Fibroblast of the aortic adventitia (primary cell): Measurements from ENCODE around the gene RTN4RL2. TPM values are rescaled to one million over a fixed set of nuclear protein-coding genes. Genes with fewer than 3 reads are reported as not detected.

Source experiments
- DNase-seq: peaks from one replicate; pipeline ENCODE4 v3.0.0-alpha.2; 2010; ENCODE audit warnings: low read depth
- H3K4me3 ChIP-seq: 2 replicates; pipeline ENCODE4 v1.5.1; 2011; ENCODE audit warnings: low read depth, mild to moderate bottlenecking, control low read depth, low read length, moderate library complexity
- total RNA-seq: library from RNA; depleted of rRNA; stranded (reverse); fragments of >200 nt; gene quantifications from 2 replicates; pipeline ENCODE4 v1.2.3, GENCODE V29; 2012; ENCODE audit warnings: low replicate concordance
- TF ChIP-seq, protein P1 (sequence below): IDR thresholded peaks from 2 replicates; pipeline ENCODE4 v1.5.1; 2011; ENCODE audit warnings: mild to moderate bottlenecking, low read length, control low read depth, inconsistent platforms; ENCODE audit not compliant: insufficient read depth

Gene RTN4RL2
- total RNA-seq, 1 donor, result 0.09 TPM

DNA sequence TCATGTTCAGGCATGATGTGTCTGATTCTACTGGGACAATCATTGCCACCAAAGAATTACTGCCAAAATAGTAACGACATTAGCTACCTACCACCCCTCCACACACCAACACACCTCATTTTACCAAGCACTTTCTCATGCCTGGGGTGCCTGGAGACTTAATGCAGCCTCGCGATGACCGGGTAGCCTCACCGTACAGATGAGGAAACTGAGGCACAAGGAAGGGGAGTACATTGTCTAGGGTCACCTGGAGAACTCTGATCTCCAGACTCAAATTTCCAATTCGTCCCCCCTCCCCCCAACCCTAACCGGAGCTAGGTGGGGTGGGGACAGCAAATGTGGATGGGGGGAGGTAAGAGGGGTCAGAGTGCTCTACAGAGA is 2.7 kb upstream of the RTN4RL2 start:
- TF ChIP-seq, protein P1, sequence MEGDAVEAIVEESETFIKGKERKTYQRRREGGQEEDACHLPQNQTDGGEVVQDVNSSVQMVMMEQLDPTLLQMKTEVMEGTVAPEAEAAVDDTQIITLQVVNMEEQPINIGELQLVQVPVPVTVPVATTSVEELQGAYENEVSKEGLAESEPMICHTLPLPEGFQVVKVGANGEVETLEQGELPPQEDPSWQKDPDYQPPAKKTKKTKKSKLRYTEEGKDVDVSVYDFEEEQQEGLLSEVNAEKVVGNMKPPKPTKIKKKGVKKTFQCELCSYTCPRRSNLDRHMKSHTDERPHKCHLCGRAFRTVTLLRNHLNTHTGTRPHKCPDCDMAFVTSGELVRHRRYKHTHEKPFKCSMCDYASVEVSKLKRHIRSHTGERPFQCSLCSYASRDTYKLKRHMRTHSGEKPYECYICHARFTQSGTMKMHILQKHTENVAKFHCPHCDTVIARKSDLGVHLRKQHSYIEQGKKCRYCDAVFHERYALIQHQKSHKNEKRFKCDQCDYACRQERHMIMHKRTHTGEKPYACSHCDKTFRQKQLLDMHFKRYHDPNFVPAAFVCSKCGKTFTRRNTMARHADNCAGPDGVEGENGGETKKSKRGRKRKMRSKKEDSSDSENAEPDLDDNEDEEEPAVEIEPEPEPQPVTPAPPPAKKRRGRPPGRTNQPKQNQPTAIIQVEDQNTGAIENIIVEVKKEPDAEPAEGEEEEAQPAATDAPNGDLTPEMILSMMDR, result no peak
- H3K4me3 ChIP-seq, result no peak overlapping the region
- DNase-seq, result no peak

DNA sequence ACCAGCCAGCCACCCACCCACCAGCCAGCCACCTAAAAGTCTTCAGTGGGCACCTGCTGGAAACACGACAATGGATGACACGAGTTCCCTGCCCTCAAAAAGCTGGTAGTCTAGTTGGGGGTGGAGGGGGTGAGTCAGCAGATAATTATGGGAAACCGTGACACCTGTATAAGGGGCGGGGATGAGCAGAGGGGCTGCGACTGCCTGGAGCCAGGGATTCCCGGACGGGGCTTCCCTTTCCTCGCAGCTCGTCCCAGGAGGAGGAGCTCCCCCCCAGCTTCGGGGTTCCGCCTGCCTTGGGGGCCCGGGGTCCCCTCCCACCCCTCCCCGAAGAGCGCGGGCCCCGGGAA is 2.3 kb upstream of the RTN4RL2 start:
- DNase-seq, result no peak
- TF ChIP-seq, protein P1, result no peak
- no peak overlapping the region for H3K4me3 ChIP-seq

DNA sequence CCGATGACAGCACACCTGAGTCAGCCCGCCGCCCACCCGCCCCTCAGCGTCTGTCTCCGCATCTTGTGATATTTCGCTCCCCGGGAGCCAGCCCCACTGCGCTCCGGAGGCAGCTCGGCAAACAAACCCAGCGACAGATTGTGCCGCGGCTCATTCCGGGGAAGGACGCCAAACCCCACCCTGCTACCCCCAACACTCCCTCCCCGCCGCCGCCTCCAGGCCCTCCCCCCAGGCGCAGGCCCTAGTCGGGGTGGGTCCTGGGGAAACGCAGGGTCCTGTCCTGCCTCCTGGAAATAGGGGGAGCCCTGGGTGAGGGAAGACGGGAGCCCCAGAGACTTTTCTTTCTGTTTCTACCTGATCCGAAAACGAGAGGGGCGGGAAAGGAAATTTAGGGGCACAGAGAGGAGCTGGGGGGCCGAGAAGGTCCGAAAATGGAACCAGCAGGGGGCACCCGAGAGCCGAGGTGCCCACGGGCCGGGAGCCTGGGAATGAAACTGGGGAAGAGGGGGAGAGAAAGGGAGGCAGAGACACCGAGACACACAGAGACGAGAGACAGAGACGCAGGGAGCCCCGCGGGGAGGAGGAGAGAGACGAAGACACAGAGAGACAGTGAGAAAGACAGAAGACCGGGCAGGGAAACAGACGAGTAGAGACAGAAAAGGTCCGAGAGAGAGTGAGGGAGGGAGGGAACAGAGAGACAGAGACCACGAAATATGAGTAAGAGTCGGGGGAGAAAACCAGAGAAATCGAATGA is 1.7 kb upstream of the RTN4RL2 start:
- peak; percentile 31 for DNase-seq
- TF ChIP-seq, protein P1, result peak; percentile 78
- H3K4me3 ChIP-seq, result peak overlapping the region; percentile 29

DNA sequence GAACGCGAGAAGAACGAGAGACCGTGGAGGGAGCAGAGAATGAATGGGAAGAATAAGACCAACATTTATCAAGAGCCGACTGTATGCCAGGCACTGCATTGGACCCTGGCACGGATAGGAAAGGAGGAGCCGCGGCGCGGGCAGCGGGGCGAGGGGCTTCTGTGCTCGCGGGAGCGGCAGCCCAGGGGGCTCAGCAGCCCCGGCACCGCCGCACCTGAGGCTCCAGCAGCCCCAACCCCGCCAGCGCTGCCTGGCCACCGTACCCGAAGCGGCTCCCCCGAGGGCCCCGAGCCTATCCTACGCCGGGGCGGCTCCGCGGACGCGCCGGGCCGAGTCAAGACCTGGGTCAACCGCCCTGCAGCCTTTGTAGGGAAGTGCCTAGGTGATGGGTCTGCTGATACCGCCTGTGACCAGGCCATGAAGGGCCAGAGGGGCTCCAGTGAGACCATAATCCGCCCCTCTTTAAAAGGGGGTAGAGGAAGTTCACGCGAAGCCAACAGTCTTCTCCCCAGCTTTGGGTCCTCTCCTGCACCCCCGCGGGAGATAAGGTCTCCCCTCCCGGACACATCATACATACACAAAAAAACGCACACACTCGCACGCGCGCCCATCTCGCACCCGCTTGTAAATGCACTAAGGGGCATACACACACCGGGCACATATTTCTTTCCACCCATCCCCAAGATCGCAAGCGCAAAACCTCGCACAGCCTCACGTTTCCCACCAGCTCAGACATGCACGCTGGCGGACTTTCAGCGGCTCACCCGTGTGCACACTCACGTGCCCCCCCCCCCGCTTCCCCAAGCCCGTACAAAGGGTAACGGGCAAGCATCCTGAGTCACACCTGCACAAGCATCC is 935 bp upstream of the RTN4RL2 start:
- H3K4me3 ChIP-seq, result peak overlapping the region; percentile 25
- DNase-seq, result no peak
- TF ChIP-seq, protein P1, result no peak

DNA sequence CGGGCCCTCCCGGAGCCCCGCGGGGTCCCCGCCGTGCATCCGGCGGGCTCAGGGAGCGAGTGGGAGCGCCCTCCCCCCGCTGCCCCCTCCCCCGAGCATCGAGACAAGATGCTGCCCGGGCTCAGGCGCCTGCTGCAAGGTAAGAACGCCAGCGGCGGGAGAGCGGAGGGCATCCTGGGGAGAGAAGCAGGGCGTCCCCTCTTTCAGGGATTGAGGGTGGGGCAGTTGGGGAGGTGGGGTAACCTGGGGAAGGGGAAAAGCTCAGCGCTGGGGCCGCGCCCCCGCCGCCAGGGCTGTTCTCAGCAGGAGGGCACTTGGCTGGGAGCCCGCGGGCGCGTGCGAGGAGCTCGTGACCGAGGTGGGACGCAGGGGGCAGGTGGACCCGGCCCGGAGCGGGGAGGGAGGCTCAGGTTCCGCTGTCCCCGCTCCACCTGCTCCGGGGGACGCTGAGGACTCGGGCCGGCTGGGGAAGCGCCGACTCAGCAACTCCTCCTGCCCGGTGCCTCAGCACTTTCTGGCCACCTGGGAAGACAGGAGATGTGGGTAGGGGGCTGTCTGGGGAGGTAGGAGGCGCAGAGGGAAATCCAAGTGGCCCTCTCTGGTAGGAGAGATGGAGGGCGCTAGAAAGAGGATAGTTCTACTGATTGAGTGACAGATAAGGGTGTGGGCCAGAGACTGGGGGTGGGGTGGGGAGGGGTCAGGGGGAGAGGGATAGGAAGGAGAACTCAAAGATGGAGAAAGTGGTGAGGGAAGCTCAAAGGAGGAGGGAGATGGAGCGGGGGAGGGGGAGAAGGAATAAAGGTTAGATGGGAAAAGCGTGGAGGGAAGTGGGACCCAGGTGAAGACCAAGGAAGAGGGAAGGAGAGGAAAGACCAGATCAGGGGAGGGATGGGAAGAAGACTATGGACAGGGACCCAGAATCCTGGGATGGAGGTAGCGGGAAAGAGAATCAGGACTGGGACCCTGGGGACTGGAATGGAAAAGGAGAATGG is 726 bp downstream of the RTN4RL2 start:
- TF ChIP-seq, protein P1, result no peak
- peak overlapping the region; percentile 35 for H3K4me3 ChIP-seq
- DNase-seq, result no peak

DNA sequence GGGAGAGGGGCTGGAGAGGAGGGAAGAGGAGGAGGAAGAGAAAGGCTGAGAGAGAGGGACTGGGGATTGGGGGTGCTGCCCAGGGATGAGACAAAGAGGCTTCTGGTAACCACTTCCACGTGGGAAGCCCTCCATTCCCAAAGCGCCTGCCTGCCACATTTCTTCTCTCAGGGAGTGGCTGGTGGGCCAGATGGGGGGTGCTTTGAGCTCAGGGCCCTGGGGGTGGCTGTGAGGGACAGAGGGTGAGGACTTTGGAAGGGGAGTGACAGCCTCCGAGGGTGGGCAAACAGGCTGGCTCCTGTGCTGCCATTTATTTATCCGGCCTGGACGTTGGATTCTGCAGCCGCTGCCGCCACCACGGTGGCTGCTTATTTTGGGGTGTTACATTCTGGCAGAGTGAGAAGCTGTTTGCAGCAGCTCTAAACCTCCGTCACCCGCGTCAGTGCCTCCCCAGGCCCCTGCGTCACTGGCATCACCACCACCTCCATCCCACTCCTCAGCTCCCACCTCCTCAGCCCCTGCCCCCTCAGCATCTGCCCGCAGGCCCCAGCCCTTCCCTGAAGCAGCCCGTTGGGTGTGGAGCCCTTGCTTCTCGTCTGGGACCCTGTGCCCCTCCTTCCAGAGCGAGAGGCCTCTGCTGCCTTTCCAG is 1.6 kb downstream of the RTN4RL2 start:
- DNase-seq, result no peak
- TF ChIP-seq, protein P1, result no peak
- H3K4me3 ChIP-seq, result no peak overlapping the region
